NCI-H2171 (cell line): Measurements from ENCODE around the gene RPS3.
A peak's percentile ranks its signal among the peaks of the same experiment; 100 is the strongest.

ENCODE experiments used
- DNase-seq: peaks from one replicate; lab custom pipeline; 2025; lab: John Stamatoyannopoulos, UW

RPS3 gene

GRCh38 chr11:75435571-75435925 lies 36.2 kb downstream of the RPS3 start:
- no peak for DNase-seq

- DNase-seq: no peak
Observed at GRCh38 chr11:75436806-75437205, 37.5 kb downstream of the RPS3 start.

- DNase-seq: no peak
Observed at GRCh38 chr11:75437966-75438659, 38.8 kb downstream of the RPS3 start.

GRCh38 chr11:75439026-75439425 lies 39.7 kb downstream of the RPS3 start:
- no peak for DNase-seq

- no peak for DNase-seq
Observed at GRCh38 chr11:75439495-75440120, 40.3 kb downstream of the RPS3 start.

- no peak for DNase-seq
Observed at GRCh38 chr11:75440960-75441803, 41.9 kb downstream of the RPS3 start.

- no peak for DNase-seq
Observed at GRCh38 chr11:75441804-75442132, 42.5 kb downstream of the RPS3 start.

- no peak for DNase-seq
Observed at GRCh38 chr11:75442161-75442885, 43.0 kb downstream of the RPS3 start.

GRCh38 chr11:75443043-75443442 lies 43.7 kb downstream of the RPS3 start:
- no peak for DNase-seq

GRCh38 chr11:75445315-75445953 lies 46.1 kb downstream of the RPS3 start:
- DNase-seq: no peak

GRCh38 chr11:75447415-75447814 lies 48.1 kb downstream of the RPS3 start:
- DNase-seq: no peak

- DNase-seq: no peak
Observed at GRCh38 chr11:75449271-75449670, 50.0 kb downstream of the RPS3 start.

- no peak for DNase-seq
Observed at GRCh38 chr11:75449776-75450175, 50.5 kb downstream of the RPS3 start.

- no peak for DNase-seq
Observed at GRCh38 chr11:75450236-75450635, 50.9 kb downstream of the RPS3 start.

GRCh38 chr11:75450826-75451821 lies 51.8 kb downstream of the RPS3 start:
- peak; percentile 73 for DNase-seq

GRCh38 chr11:75453916-75454655 lies 54.8 kb downstream of the RPS3 start:
- no peak for DNase-seq

GRCh38 chr11:75454987-75455386 lies 55.7 kb downstream of the RPS3 start:
- DNase-seq: no peak
